Progenitor cell of endocrine pancreas (in vitro differentiated cells): ENCODE measurements around the gene PRMT3. TPM values are rescaled to one million over a fixed set of nuclear protein-coding genes. Genes with fewer than 3 reads are reported as not detected.
A peak's percentile ranks its signal among the peaks of the same experiment; 100 is the strongest.

Experiments used
- DNase-seq: peaks from one replicate; pipeline ENCODE4 v3.0.0; 2021; ENCODE audit warnings: low spot score; ENCODE audit not compliant: unreplicated experiment
- H3K27ac Mint-ChIP-seq: 2 replicates; pipeline ENCODE4 v1.8.0; 2021; ENCODE audit warnings: mild to moderate bottlenecking, moderate library complexity, mixed read lengths
- H3K27me3 Mint-ChIP-seq: 2 replicates; pipeline ENCODE4 v1.8.0; 2021; ENCODE audit warnings: mixed read lengths
- H3K36me3 Mint-ChIP-seq: 2 replicates; pipeline ENCODE4 v1.8.0; 2022; ENCODE audit warnings: mixed read lengths; ENCODE audit not compliant: insufficient read depth
- H3K4me1 Mint-ChIP-seq: 2 replicates; pipeline ENCODE4 v1.8.0; 2021; ENCODE audit warnings: low read depth, mixed read lengths
- H3K4me3 Mint-ChIP-seq: 2 replicates; pipeline ENCODE4 v1.8.0; 2021; ENCODE audit warnings: low read depth, mild to moderate bottlenecking, moderate library complexity, mixed read lengths
- H3K9me3 Mint-ChIP-seq: 2 replicates; pipeline ENCODE4 v1.8.0; 2021; ENCODE audit warnings: low read depth, mixed read lengths
- long read RNA-seq: library from polyadenylated mRNA; unstranded; transcript quantifications from one replicate; pipeline ENCODE4 v2.0.0, GENCODE V29; 2020
- total RNA-seq: library from RNA; stranded (reverse); gene quantifications from 2 replicates; pipeline ENCODE4 v1.2.1, GENCODE V29; 2021
- TF ChIP-seq, protein P1 (sequence below): fragments of 200-600 bp; sonication (generic); IDR thresholded peaks from one replicate; pipeline ENCODE4 v1.5.0; 2021; ENCODE audit warnings: antibody characterized with exemption, mild to moderate bottlenecking; ENCODE audit not compliant: unreplicated experiment

Gene PRMT3
- 12.2 and 19.3 TPM in 2 replicates for total RNA-seq
- long read RNA-seq, transcript PRMT3-202 (16 exons, 2,653 nt) = major isoform, 84 of 112 reads
- long read RNA-seq, partial matches to known transcripts = 2 of 112 reads
- long read RNA-seq, other reads (novel, unspliced or antisense) = 21 of 112 reads

DNA sequence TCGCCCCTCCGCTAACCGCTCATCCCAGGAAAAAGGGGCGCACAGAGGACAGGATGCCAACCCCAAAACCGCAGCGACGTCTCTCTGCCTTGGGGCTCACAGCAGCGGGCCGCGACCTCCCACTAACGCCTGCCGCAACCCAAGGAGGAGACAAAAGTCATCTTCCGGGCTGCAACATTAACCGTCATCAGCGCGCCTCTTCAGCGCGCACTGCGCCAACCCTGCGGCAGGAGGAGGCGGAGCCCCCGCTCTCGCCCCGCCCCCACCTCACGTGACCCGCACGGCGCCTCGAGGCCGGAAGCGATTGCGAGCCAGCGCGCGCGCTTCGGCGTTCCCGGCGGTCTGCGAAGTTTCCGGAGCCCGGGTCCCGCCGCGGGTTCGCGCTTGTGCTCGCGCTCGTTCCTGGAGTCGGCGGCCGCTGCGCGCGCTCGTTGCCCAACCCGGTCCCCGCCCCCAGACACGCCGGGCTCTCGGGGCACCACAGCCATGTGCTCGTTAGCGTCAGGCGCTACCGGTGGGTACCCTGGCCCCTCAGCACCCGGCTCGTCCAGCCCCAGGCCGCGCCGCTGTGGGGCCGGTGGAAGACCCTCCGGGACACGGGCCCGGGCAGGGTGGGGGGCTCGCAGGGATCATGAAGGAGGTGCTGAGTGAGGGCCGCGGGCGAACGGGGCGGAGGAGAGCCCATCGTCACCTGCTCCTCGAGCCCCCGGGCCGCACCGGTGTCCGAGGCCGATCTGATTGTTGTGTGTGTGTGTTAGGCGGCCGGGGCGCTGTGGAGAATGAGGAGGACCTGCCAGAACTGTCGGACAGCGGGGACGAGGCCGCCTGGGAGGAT lies at the start of gene PRMT3:
TSS of gene PRMT3 (plus strand) at position 456 of the 835 bp plus-strand sequence. CDS start at position 487, 31 bp downstream.
- Mint-ChIP-seq H3K4me3 (peak within 1 kb of the TSS; percentile 98), H3K9me3 (no peaks in the 10 kb centered on the region), H3K36me3 (peaks cover 3% of the 10 kb centered on the region), H3K27me3 (no peaks in the 10 kb centered on the region), H3K4me1 (peaks cover 8% of the 10 kb centered on the region), H3K27ac (peak within 1 kb of the TSS; percentile 99)
- TF ChIP-seq, protein P1, sequence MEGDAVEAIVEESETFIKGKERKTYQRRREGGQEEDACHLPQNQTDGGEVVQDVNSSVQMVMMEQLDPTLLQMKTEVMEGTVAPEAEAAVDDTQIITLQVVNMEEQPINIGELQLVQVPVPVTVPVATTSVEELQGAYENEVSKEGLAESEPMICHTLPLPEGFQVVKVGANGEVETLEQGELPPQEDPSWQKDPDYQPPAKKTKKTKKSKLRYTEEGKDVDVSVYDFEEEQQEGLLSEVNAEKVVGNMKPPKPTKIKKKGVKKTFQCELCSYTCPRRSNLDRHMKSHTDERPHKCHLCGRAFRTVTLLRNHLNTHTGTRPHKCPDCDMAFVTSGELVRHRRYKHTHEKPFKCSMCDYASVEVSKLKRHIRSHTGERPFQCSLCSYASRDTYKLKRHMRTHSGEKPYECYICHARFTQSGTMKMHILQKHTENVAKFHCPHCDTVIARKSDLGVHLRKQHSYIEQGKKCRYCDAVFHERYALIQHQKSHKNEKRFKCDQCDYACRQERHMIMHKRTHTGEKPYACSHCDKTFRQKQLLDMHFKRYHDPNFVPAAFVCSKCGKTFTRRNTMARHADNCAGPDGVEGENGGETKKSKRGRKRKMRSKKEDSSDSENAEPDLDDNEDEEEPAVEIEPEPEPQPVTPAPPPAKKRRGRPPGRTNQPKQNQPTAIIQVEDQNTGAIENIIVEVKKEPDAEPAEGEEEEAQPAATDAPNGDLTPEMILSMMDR = peak; percentile 98
- peak; percentile 94 for DNase-seq

DNA sequence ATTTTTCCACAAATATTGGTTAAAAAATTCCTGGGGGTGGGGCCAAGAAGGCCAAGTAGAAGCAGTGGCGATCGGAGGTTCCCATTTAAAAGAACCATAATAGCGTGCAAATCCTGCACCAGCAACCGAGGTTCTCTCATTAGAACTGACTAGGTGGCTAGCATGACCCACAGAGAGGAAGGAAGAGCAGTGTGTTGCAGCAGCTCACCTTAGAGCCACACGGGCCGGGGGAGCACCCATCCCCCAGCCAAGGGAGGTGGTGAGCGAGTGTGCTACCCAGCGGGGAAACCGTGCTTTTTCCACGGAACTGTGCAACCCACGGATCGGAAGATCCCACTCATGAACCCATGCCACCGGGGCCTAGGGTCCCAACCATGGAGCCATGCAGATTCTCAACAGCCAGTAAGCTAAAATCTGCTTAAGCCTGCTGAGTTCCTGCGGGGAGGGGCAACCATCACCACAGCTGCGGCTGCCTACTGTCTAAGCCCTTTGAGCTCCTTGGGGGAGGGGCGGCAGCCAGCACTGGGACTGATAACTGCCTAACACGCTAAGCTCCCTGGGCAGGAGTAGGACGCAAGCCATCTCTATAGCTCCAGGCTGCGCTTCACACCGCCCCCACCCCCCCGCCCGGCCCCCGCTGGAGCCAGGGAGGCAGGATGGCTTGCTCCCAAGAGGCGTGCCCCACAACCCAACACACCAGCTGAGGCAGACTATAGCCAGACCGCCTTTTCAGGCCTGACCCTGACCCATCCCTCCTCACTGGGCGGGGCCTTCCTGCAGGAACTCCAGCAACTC lies 45.0 kb upstream of the PRMT3 start:
- Mint-ChIP-seq H3K27ac (no peak overlapping the region), H3K4me1 (no peaks in the 10 kb centered on the region), H3K9me3 (no peaks in the 10 kb centered on the region), H3K27me3 (peaks cover 47% of the 10 kb centered on the region), H3K36me3 (no peaks in the 10 kb centered on the region), H3K4me3 (no peak overlapping the region)
- no peak for DNase-seq
- TF ChIP-seq, protein P1 = no peak

DNA sequence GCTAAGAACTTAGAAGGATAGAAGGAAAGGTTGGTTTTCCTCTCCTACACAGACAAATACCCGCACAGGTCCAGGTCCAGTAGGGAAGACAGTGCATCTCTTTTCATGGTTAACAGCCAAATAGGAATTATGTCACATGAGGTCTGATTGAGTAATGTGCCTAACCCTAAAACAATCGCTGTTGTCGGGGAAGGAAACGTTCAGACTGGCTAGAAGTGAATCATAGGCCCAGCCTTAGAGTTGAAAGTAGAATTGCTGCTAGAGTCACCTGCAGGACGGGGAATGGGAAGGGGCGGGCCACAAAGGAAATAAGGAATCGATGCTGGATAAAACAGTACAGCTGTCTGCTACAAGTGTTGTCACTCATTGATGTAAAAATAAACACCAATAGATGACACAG lies 36.4 kb upstream of the PRMT3 start:
- TF ChIP-seq, protein P1 = no peak

DNA sequence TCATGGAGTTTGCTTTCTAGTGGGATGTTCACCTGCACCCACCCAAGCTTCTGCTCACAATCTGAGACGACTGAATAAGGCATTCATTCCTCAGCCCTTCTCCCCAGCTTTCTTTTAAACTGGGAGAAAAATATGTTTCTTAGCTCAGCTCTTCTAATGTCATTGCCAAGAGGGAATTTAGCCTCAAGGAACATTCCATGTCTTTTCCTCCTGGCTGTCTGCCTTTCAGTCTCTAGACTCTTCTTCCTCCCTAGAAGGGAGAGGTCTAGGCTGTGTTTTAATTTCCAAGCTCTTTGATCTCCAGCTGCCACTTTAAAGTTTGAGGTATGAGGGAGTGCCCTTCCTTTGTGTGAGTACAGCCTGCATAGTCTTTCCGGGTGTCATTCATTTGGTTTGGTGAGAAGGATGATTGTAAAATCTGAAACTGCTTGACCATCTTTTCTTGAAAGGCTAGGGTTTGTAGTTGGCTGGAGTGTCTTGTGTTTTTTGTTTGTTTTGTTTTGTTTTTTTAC lies 35.7 kb upstream of the PRMT3 start:
- no peaks in the 10 kb centered on the region for H3K27me3 Mint-ChIP-seq
- no peak for DNase-seq
- H3K9me3 Mint-ChIP-seq = no peaks in the 10 kb centered on the region
- TF ChIP-seq, protein P1 = no peak
- no peaks in the 10 kb centered on the region for H3K36me3 Mint-ChIP-seq
- no peak overlapping the region for H3K4me3 Mint-ChIP-seq
- peaks cover 4% of the 10 kb centered on the region for H3K4me1 Mint-ChIP-seq
- H3K27ac Mint-ChIP-seq = no peak overlapping the region

More for the DNA sequence above, 36.4 kb upstream of the PRMT3 start:
- Mint-ChIP-seq H3K4me1 (peaks cover 4% of the 10 kb centered on the region), H3K27ac (no peak overlapping the region), H3K4me3 (no peak overlapping the region), H3K9me3 (no peaks in the 10 kb centered on the region), H3K27me3 (no peaks in the 10 kb centered on the region), H3K36me3 (no peaks in the 10 kb centered on the region)
- DNase-seq = no peak
